A673 (cell line): ENCODE results near the gene ST13.

Experiments
- EZH2 ChIP-seq: fragments of 200-600 bp; sonication (generic); IDR thresholded peaks from 2 replicates; pipeline ENCODE4 v1.6.1; 2017; ENCODE audit warnings: borderline replicate concordance, low read depth, mild to moderate bottlenecking, mixed read lengths, antibody characterized with exemption, low read length; ENCODE audit not compliant: poor library complexity, severe bottlenecking
- TF ChIP-seq, protein P1 (sequence below): fragments of 300-800, 200-600 bp; sonication (generic); conservative IDR thresholded peaks from 2 replicates; pipeline ENCODE4 v1.5.1; 2017; ENCODE audit warnings: low read depth, mild to moderate bottlenecking, antibody characterized with exemption, low read length, moderate library complexity, mixed read lengths

DNA sequence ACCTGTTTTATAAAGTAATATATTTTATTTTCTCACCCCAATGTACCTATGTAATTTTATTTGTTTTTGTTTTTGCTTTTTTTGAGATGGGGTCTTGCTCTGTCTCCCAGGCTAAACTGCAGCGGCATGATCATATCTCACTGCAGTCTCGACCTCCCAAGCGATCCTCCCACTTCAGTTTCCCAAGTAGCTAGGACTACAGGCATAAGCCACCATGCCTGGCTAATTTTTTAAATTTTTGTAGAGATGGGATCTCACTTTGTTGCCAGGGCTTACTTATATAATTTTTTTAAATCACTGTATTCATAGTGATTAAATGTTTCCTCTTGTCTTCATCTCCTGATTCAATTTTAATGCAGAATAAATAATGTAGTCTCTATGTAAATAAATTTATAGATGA lies 18.7 kb upstream of the ST13 start:
- TF ChIP-seq, protein P1, sequence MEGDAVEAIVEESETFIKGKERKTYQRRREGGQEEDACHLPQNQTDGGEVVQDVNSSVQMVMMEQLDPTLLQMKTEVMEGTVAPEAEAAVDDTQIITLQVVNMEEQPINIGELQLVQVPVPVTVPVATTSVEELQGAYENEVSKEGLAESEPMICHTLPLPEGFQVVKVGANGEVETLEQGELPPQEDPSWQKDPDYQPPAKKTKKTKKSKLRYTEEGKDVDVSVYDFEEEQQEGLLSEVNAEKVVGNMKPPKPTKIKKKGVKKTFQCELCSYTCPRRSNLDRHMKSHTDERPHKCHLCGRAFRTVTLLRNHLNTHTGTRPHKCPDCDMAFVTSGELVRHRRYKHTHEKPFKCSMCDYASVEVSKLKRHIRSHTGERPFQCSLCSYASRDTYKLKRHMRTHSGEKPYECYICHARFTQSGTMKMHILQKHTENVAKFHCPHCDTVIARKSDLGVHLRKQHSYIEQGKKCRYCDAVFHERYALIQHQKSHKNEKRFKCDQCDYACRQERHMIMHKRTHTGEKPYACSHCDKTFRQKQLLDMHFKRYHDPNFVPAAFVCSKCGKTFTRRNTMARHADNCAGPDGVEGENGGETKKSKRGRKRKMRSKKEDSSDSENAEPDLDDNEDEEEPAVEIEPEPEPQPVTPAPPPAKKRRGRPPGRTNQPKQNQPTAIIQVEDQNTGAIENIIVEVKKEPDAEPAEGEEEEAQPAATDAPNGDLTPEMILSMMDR = no peak
- TF ChIP-seq EZH2 = no peak
